ENCODE data around the gene KNG1.

KNG1 gene

GRCh38 chr3:186713499-186713898 is 3.7 kb upstream of the KNG1 start:
- TF ChIP-seq CTCF (IDR thresholded peaks at IDR 0.05; ENCODE audit: low read depth, low read length), result no peak

GRCh38 chr3:186719945-186720739 is 3.0 kb downstream of the KNG1 start:
- H3K4me3 ChIP-seq (ENCODE audit: low read depth, low read length), result no peak overlapping the region
- TF ChIP-seq CTCF (IDR thresholded peaks at IDR 0.05; ENCODE audit: low read depth, low read length), result no peak

More at GRCh38 chr3:186713499-186713898, 3.7 kb upstream of the KNG1 start:
- no peak overlapping the region for H3K4me3 ChIP-seq (ENCODE audit: low read depth, low read length)

GRCh38 chr3:186722457-186722856 is 5.3 kb downstream of the KNG1 start:
- no peak overlapping the region for H3K4me3 ChIP-seq (ENCODE audit: low read depth, low read length)
- TF ChIP-seq CTCF (IDR thresholded peaks at IDR 0.05; ENCODE audit: low read depth, low read length), result 0 out of 2 replicates have a peak, but pooled peaks have one; percentile 8

GRCh38 chr3:186724911-186725310 is 7.8 kb downstream of the KNG1 start:
- no peak for TF ChIP-seq CTCF (IDR thresholded peaks at IDR 0.05; ENCODE audit: low read depth, low read length)
- H3K4me3 ChIP-seq (ENCODE audit: low read depth, low read length), result no peak overlapping the region

- H3K4me3 ChIP-seq (ENCODE audit: low read depth, low read length), result no peak overlapping the region
- no peak for TF ChIP-seq CTCF (IDR thresholded peaks at IDR 0.05; ENCODE audit: low read depth, low read length)
Measured at GRCh38 chr3:186732169-186732766, 15.1 kb downstream of the KNG1 start.

GRCh38 chr3:186742618-186743380 is 25.6 kb downstream of the KNG1 start:
- no peak overlapping the region for H3K4me3 ChIP-seq (ENCODE audit: low read depth, low read length)
- TF ChIP-seq CTCF (IDR thresholded peaks at IDR 0.05; ENCODE audit: low read depth, low read length), result no peak
